ENCODE measurements around the gene MXI1. TPM values are rescaled to one million over a fixed set of nuclear protein-coding genes. Genes with fewer than 3 reads are reported as not detected.

MXI1 gene
- total and polyA plus RNA-seq, 10 donors: 6.8 to 49.4 (median 19.4) TPM

DNA sequence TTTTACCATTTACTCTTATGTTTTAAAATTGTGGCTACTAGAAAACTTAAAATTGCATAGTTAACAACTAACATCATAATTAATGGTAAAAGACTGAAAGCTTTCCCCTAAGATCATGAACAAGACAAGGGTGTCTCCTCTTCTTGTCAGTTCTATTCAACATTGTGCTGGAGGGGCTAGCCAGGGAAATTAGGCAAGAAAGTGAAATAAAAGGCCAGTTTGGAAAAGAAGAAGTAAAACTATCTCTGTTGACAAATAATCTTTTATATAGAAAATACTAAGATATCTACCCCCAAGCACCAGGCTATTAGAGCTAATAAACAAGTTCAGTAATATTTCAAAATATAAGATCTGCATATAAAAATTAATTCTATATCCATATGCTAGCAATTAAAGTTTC is 46.9 kb upstream of the MXI1 start:
- no peaks in the 10 kb centered on the region for H3K9me3 ChIP-seq
- TF ChIP-seq CTCF (IDR thresholded peaks at IDR 0.05 in 8 of 11, conservative IDR thresholded peaks at IDR 0.05 in 3 of 11) (no peak), POLR2AphosphoS5 (IDR thresholded peaks at IDR 0.05) (no peak), POLR2A (IDR thresholded peaks at IDR 0.05) (no peak)

DNA sequence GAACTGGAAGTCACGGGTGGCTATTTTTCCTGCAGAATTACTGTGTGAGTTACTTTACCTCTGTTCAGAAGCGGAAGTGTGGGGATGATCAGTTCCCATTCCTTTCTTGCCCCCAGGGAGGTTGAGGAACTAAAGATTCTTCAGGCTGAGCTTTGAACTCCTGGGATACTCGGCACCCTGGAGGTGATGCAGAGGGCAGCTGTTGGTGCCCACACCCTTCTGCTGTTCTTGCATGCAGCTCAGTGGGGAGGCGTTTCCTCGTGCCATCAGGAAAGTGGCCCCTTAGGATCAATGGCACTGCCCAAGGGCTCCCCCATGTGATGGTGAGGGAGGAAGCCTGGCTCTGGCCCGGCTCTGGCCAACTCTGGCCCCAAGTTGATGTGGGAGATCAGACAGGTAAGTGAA is 44.7 kb upstream of the MXI1 start:
- no peak overlapping the region for H3K4me3 ChIP-seq
- DNase-seq: peak; percentile 57
- peaks cover 0 to 87% (median 31%) of the 10 kb centered on the region in 7 donors for H3K27me3 ChIP-seq (replicated peaks in 1 of 7)
- H3K4me1 ChIP-seq: peaks cover 0 to 16% (median 3%) of the 10 kb centered on the region in 6 donors
- H3K36me3 ChIP-seq: no peaks in the 10 kb centered on the region
- no peak for TF ChIP-seq POLR2AphosphoS5 (IDR thresholded peaks at IDR 0.05)
- no peak for TF ChIP-seq POLR2A (IDR thresholded peaks at IDR 0.05)
- TF ChIP-seq CTCF (IDR thresholded peaks at IDR 0.05 in 8 of 11, conservative IDR thresholded peaks at IDR 0.05 in 3 of 11): no peak
- WGBS, 5 donors: 19 to 37% (median 25%) methylated on average over 6 of the region's 6 CpGs
- no peaks in the 10 kb centered on the region for H3K9me3 ChIP-seq
- no peak overlapping the region for H3K27ac ChIP-seq
- intact Hi-C loops (cut with DNase I; ENCODE audit: low total_unique reads): no loop called here

More for the DNA sequence above, 46.9 kb upstream of the MXI1 start:
- H3K27me3 ChIP-seq (replicated peaks in 1 of 7): peaks cover 0 to 70% (median 9%) of the 10 kb centered on the region in 7 donors
- DNase-seq: no peak
- H3K27ac ChIP-seq: no peak overlapping the region
- no peaks in the 10 kb centered on the region for H3K36me3 ChIP-seq
- H3K4me1 ChIP-seq: peaks cover 0 to 35% (median 16%) of the 10 kb centered on the region in 6 donors
- no peak overlapping the region for H3K4me3 ChIP-seq
- intact Hi-C loops (cut with DNase I; ENCODE audit: low total_unique reads): no loop called here

DNA sequence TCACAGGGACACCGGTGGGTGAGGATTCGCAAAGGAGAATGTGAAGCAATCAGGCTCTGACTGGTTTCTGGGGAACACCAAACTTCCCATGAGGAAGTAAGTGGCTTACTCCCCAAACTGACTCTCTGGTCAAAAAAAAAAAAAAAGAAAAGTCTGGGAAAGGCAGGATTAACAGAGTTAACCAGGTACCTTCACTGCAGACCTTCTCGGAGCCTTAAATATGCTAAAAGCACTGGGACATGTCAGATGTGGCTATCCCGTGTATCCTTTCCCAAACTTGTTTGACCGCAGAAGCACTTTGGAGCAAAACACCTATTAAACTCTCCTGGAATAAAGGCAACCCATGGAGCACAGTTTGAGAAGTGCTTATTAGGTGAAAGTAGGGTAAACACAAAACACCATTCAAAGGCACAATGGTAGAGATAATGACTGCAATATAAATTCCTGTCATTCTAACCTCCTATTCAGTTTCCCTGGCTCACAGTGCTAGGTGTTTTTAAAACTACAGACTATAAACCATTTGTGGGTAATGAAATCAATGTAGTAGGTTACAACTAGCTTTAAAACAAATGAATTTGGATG is 44.1 kb upstream of the MXI1 start:
- H3K9me3 ChIP-seq: no peaks in the 10 kb centered on the region
- H3K36me3 ChIP-seq: no peaks in the 10 kb centered on the region
- intact Hi-C loops (cut with DNase I; ENCODE audit: low total_unique reads): no loop called here
- H3K4me1 ChIP-seq: peaks cover 0 to 16% (median 5%) of the 10 kb centered on the region in 6 donors
- H3K4me3 ChIP-seq: no peak overlapping the region
- no peak overlapping the region for H3K27ac ChIP-seq
- H3K27me3 ChIP-seq (replicated peaks in 1 of 7): peaks cover 0 to 87% (median 36%) of the 10 kb centered on the region in 7 donors
- 60 to 72% (median 68%) methylated on average over 5 of the region's 5 CpGs for WGBS, 5 donors
- DNase-seq: no peak
- TF ChIP-seq POLR2AphosphoS5 (IDR thresholded peaks at IDR 0.05): no peak
- no peak for TF ChIP-seq CTCF (IDR thresholded peaks at IDR 0.05 in 8 of 11, conservative IDR thresholded peaks at IDR 0.05 in 3 of 11)
- TF ChIP-seq POLR2A (IDR thresholded peaks at IDR 0.05): no peak

- TF ChIP-seq POLR2A (IDR thresholded peaks at IDR 0.05) (no peak), CTCF (IDR thresholded peaks at IDR 0.05 in 8 of 11, conservative IDR thresholded peaks at IDR 0.05 in 3 of 11) (no peak), POLR2AphosphoS5 (IDR thresholded peaks at IDR 0.05) (no peak)
- Histone ChIP-seq H3K36me3 (no peaks in the 10 kb centered on the region), H3K9me3 (no peaks in the 10 kb centered on the region), H3K4me3 (no peak overlapping the region), H3K4me1 (peaks cover 0 to 20% (median 10%) of the 10 kb centered on the region in 6 donors), H3K27me3 (replicated peaks in 1 of 7) (peaks cover 0 to 87% (median 42%) of the 10 kb centered on the region in 7 donors), H3K27ac (no peak overlapping the region)
- intact Hi-C loops (cut with DNase I; ENCODE audit: low total_unique reads): no loop called here
- DNase-seq: no peak
- 52 to 62% (median 57%) methylated on average over 4 of the region's 4 CpGs for WGBS, 5 donors
These were observed 43.6 kb upstream of the MXI1 start for GRCh38 chr10:110163841-110164240.
